GM23338 (cell line): ENCODE measurements around the gene LYPD4. TPM values are rescaled to one million over a fixed set of nuclear protein-coding genes. Genes with fewer than 3 reads are reported as not detected.

ENCODE experiments used
- ATAC-seq: fragments of 200-7000 bp; cut with Tn5 transposase; 3 replicates; pipeline ENCODE4 v1.9.1; 2020
- DNase-seq: peaks from one replicate; pipeline ENCODE4 v3.0.0-alpha.2; 2015; ENCODE audit warnings: low spot score
- H2AFZ ChIP-seq: fragments of 200-600 bp; sonication (generic); 2 replicates; pipeline ENCODE4 v1.8.0; 2016; ENCODE audit warnings: antibody characterized with exemption, mild to moderate bottlenecking, moderate library complexity
- H3F3A ChIP-seq: fragments of 200-600 bp; sonication (generic); replicated peaks from 2 replicates; pipeline ENCODE4 v1.8.0; 2017; ENCODE audit warnings: antibody characterized with exemption, mixed run types, low read depth
- H3K27ac ChIP-seq: fragments of 200-600 bp; sonication (generic); 2 replicates; pipeline ENCODE4 v1.6.1; 2016; ENCODE audit warnings: low read depth
- H3K27me3 ChIP-seq: fragments of 200-600 bp; sonication (generic); 2 replicates; pipeline ENCODE4 v1.8.0; 2016; ENCODE audit warnings: mild to moderate bottlenecking, mixed run types, moderate library complexity; ENCODE audit not compliant: insufficient read depth
- H3K36me3 ChIP-seq: fragments of 200-600 bp; sonication (generic); 2 replicates; pipeline ENCODE4 v1.8.0; 2016; ENCODE audit warnings: mild to moderate bottlenecking; ENCODE audit not compliant: insufficient read depth
- H3K4me1 ChIP-seq: fragments of 200-600 bp; sonication (generic); 2 replicates; pipeline ENCODE4 v1.8.0; 2016; ENCODE audit warnings: mild to moderate bottlenecking, moderate library complexity; ENCODE audit not compliant: insufficient read depth
- H3K4me2 ChIP-seq: fragments of 200-600 bp; sonication (generic); 2 replicates; pipeline ENCODE4 v1.7.1; 2017; ENCODE audit warnings: mixed run types
- H3K4me3 ChIP-seq: fragments of 200-600 bp; sonication (generic); 2 replicates; pipeline ENCODE4 v1.6.1; 2016; ENCODE audit warnings: mixed run types
- H3K79me2 ChIP-seq: fragments of 200-600 bp; sonication (generic); replicated peaks from 2 replicates; pipeline ENCODE4 v1.8.0; 2017; ENCODE audit warnings: mild to moderate bottlenecking; ENCODE audit not compliant: insufficient read depth
- H3K9me2 ChIP-seq: fragments of 200-600 bp; sonication (generic); 2 replicates; pipeline ENCODE4 v1.8.0; 2017; ENCODE audit not compliant: insufficient read depth
- H4K20me1 ChIP-seq: fragments of 200-600 bp; sonication (generic); replicated peaks from 2 replicates; pipeline ENCODE4 v1.8.0; 2017; ENCODE audit warnings: mild to moderate bottlenecking; ENCODE audit not compliant: insufficient read depth
- H3K27ac Mint-ChIP-seq: 2 replicates; pipeline ENCODE4 v1.8.0; 2020; ENCODE audit warnings: inconsistent platforms, mild to moderate bottlenecking, moderate library complexity, mixed read lengths
- H3K27me3 Mint-ChIP-seq: 3 replicates; pipeline ENCODE4 v1.8.0; 2022; ENCODE audit warnings: low read depth, mild to moderate bottlenecking, moderate library complexity, mixed read lengths, inconsistent platforms; ENCODE audit not compliant: insufficient read depth, poor library complexity
- H3K36me3 Mint-ChIP-seq: 3 replicates; pipeline ENCODE4 v1.8.0; 2021; ENCODE audit warnings: low read depth, mild to moderate bottlenecking, inconsistent platforms, moderate library complexity, mixed read lengths
- H3K4me1 Mint-ChIP-seq: 3 replicates; pipeline ENCODE4 v1.8.0; 2020; ENCODE audit warnings: mild to moderate bottlenecking, inconsistent platforms, mixed read lengths
- H3K4me3 Mint-ChIP-seq: 3 replicates; pipeline ENCODE4 v1.8.0; 2021; ENCODE audit warnings: moderate library complexity, mild to moderate bottlenecking, inconsistent platforms, mixed read lengths
- H3K9me3 Mint-ChIP-seq: 3 replicates; pipeline ENCODE4 v1.8.0; 2020; ENCODE audit warnings: moderate library complexity, mild to moderate bottlenecking, inconsistent platforms, mixed read lengths
- EZH2 ChIP-seq: fragments of 200-600 bp; sonication (generic); IDR thresholded peaks from one replicate; pipeline ENCODE4 v1.8.0; 2017; ENCODE audit warnings: antibody characterized with exemption, mild to moderate bottlenecking, low read depth; ENCODE audit not compliant: unreplicated experiment
- POLR2AphosphoS5 ChIP-seq: IDR thresholded peaks from 2 replicates; pipeline ENCODE4 v1.6.1; 2016; ENCODE audit warnings: antibody characterized with exemption, low read depth
- ZNF331 ChIP-seq: fragments of 250-450 bp; sonication (Bioruptor Pico); IDR thresholded peaks from 2 replicates; pipeline ENCODE4 v1.5.0; 2020; ENCODE audit warnings: low read depth, mild to moderate bottlenecking, moderate library complexity
- ZNF462 ChIP-seq: fragments of 250-450 bp; sonication (Bioruptor Pico); IDR thresholded peaks from 2 replicates; pipeline ENCODE4 v1.5.0; 2020; ENCODE audit warnings: mild to moderate bottlenecking, moderate library complexity
- polyA plus RNA-seq: library from polyadenylated mRNA; unstranded; fragments of >200 nt; fragmentation: Nextera tagmentation; extraction: Ambion mirVana; gene quantifications from 2 replicates; pipeline ENCODE4 v1.2.1, GENCODE V29; 2016
- total RNA-seq: library from RNA; depleted of rRNA; stranded (reverse); fragments of >200 nt; shearing (Covaris generic); gene quantifications from 2 replicates; pipeline ENCODE4 v1.2.3, GENCODE V29; 2014
- TF ChIP-seq, protein P1 (sequence below): IDR thresholded peaks from 2 replicates; pipeline ENCODE4 v1.6.1; 2016; ENCODE audit warnings: antibody characterized with exemption
- TF ChIP-seq, protein P2 (sequence below): IDR thresholded peaks from one replicate; pipeline ENCODE4 v1.6.1; 2018; ENCODE audit warnings: antibody characterized with exemption; ENCODE audit not compliant: unreplicated experiment

Gene LYPD4
- total and polyA plus RNA-seq, 2 experiments from 2014 or later: not detected

- peak within 1 kb of the TSS; percentile 70; the same call in 1 of the 2 replicates for H3K27ac Mint-ChIP-seq
- H3K27me3 Mint-ChIP-seq: peaks cover 24% of the 10 kb centered on the region
Observed at GRCh38 chr19:41882568-41883462, 38.3 kb upstream of the LYPD4 start, which contains the start of gene ARHGEF1. Gene ARHGEF1 (plus strand): TSS chr19:41883184. CDS start chr19:41888083, 4,899 bp downstream.

DNA sequence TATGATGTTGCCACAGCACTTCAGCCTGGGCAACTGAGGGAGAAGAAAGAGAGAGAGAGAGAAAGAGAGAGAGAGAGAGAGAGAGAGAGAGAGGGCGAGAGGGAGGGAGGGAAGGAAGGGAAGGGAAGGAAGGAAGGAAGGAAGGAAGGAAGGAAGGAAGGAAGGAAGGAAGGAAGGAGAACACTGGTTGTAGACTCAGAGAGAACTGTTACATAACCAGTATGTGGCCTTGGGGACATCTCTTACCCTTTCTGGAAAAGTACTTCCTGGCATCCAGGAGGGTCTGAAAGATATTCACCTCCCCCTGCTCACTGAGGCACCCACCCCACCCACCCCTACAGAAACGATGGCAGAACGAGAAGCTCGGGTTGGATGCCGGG is 35.8 kb upstream of the LYPD4 start:
- Mint-ChIP-seq H3K4me3 (no peak overlapping the region), H3K27me3 (peaks cover 31% of the 10 kb centered on the region), H3K27ac (no peak overlapping the region)
- TF ChIP-seq ZNF462 (CRISPR knock-in tag) (no peak), ZNF331 (CRISPR knock-in tag) (no peak)

More at GRCh38 chr19:41882568-41883462, 38.3 kb upstream of the LYPD4 start, which contains the start of gene ARHGEF1:
- no peak within 1 kb of the TSS for H3K27ac ChIP-seq
- DNase-seq (peak; percentile 62), ATAC-seq (peak; percentile 11)
- Mint-ChIP-seq H3K4me1 (peaks cover 32% of the 10 kb centered on the region), H3K36me3 (no peaks in the 10 kb centered on the region; the same call in 2 of the 3 replicates), H3K9me3 (peaks cover 4% of the 10 kb centered on the region; the same call in 1 of the 3 replicates), H3K4me3 (peak within 1 kb of the TSS; percentile 89)
- peak within 1 kb of the TSS; percentile 93 for H3K4me3 ChIP-seq
- TF ChIP-seq, protein P1, sequence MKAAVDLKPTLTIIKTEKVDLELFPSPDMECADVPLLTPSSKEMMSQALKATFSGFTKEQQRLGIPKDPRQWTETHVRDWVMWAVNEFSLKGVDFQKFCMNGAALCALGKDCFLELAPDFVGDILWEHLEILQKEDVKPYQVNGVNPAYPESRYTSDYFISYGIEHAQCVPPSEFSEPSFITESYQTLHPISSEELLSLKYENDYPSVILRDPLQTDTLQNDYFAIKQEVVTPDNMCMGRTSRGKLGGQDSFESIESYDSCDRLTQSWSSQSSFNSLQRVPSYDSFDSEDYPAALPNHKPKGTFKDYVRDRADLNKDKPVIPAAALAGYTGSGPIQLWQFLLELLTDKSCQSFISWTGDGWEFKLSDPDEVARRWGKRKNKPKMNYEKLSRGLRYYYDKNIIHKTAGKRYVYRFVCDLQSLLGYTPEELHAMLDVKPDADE: no peak
- no peak for TF ChIP-seq POLR2AphosphoS5
- peak; percentile 50 for TF ChIP-seq EZH2
- TF ChIP-seq, protein P2, sequence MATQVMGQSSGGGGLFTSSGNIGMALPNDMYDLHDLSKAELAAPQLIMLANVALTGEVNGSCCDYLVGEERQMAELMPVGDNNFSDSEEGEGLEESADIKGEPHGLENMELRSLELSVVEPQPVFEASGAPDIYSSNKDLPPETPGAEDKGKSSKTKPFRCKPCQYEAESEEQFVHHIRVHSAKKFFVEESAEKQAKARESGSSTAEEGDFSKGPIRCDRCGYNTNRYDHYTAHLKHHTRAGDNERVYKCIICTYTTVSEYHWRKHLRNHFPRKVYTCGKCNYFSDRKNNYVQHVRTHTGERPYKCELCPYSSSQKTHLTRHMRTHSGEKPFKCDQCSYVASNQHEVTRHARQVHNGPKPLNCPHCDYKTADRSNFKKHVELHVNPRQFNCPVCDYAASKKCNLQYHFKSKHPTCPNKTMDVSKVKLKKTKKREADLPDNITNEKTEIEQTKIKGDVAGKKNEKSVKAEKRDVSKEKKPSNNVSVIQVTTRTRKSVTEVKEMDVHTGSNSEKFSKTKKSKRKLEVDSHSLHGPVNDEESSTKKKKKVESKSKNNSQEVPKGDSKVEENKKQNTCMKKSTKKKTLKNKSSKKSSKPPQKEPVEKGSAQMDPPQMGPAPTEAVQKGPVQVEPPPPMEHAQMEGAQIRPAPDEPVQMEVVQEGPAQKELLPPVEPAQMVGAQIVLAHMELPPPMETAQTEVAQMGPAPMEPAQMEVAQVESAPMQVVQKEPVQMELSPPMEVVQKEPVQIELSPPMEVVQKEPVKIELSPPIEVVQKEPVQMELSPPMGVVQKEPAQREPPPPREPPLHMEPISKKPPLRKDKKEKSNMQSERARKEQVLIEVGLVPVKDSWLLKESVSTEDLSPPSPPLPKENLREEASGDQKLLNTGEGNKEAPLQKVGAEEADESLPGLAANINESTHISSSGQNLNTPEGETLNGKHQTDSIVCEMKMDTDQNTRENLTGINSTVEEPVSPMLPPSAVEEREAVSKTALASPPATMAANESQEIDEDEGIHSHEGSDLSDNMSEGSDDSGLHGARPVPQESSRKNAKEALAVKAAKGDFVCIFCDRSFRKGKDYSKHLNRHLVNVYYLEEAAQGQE: no peak
- H3F3A ChIP-seq: peaks cover 31% of the 10 kb centered on the region
- H3K4me1 ChIP-seq: peaks cover 28% of the 10 kb centered on the region
- no peaks in the 10 kb centered on the region for H4K20me1 ChIP-seq
- peak within 1 kb of the TSS; percentile 95 for H3K4me2 ChIP-seq
- peaks cover 6% of the 10 kb centered on the region; the same call in 1 of the 2 replicates for H3K79me2 ChIP-seq
- H3K27me3 ChIP-seq: peaks cover 29% of the 10 kb centered on the region
- no peaks in the 10 kb centered on the region for H3K36me3 ChIP-seq
- peak within 1 kb of the TSS; percentile 90 for H2AFZ ChIP-seq
- H3K9me2 ChIP-seq: no peaks in the 10 kb centered on the region

More for the DNA sequence above, 35.8 kb upstream of the LYPD4 start:
- Mint-ChIP-seq H3K4me1 (peaks cover 21% of the 10 kb centered on the region), H3K36me3 (no peaks in the 10 kb centered on the region; the same call in 2 of the 3 replicates), H3K9me3 (peaks cover 4% of the 10 kb centered on the region; the same call in 1 of the 3 replicates)
- Histone ChIP-seq H3K36me3 (no peaks in the 10 kb centered on the region), H3K9me2 (no peaks in the 10 kb centered on the region), H2AFZ (no peak overlapping the region), H3K4me2 (no peak overlapping the region), H3K27ac (no peak overlapping the region), H3K4me3 (no peak overlapping the region), H3F3A (peaks cover 16% of the 10 kb centered on the region), H3K27me3 (peaks cover 29% of the 10 kb centered on the region), H3K79me2 (peaks cover 6% of the 10 kb centered on the region; the same call in 1 of the 2 replicates), H4K20me1 (no peaks in the 10 kb centered on the region), H3K4me1 (peaks cover 12% of the 10 kb centered on the region)
- no peak for DNase-seq
- ATAC-seq: no peak
